ENCODE data around the gene BBX. TPM values are rescaled to one million over a fixed set of nuclear protein-coding genes. Genes with fewer than 3 reads are reported as not detected.

The BBX gene
- total RNA-seq, 2 donors from 2014 or later: 57.4 to 74.5 TPM

- Histone ChIP-seq H3K27ac (no peak overlapping the region), H3K36me3 (no peaks in the 10 kb centered on the region), H3K4me1 (ENCODE audit: control insufficient read depth in 1 of 2, low read depth in 2 of 2) (no peaks in the 10 kb centered on the region), H3K4me3 (no peak overlapping the region), H3K9me3 (no peaks in the 10 kb centered on the region), H3K27me3 (replicated peaks; ENCODE audit: insufficient read depth) (no peaks in the 10 kb centered on the region)
- ATAC-seq (ENCODE audit: insufficient number of reproducible peaks, low FRiP score, low read depth): no peak
- no peak for DNase-seq (ENCODE audit: low spot score)
- TF ChIP-seq CTCF (IDR thresholded peaks at IDR 0.05): no peak
Observed at GRCh38 chr3:107514453-107514852, 8.3 kb upstream of the BBX start.

- H3K4me1 ChIP-seq (ENCODE audit: control insufficient read depth in 1 of 2, low read depth in 2 of 2): no peaks in the 10 kb centered on the region
- no peak overlapping the region for H3K4me3 ChIP-seq
- no peak for DNase-seq (ENCODE audit: low spot score)
- H3K9me3 ChIP-seq: no peaks in the 10 kb centered on the region
- no peak overlapping the region for H3K27ac ChIP-seq
- no peak for ATAC-seq (ENCODE audit: insufficient number of reproducible peaks, low FRiP score, low read depth)
- H3K27me3 ChIP-seq (replicated peaks; ENCODE audit: insufficient read depth): no peaks in the 10 kb centered on the region
- H3K36me3 ChIP-seq: no peaks in the 10 kb centered on the region
- TF ChIP-seq CTCF (IDR thresholded peaks at IDR 0.05): no peak
Observed at GRCh38 chr3:107516475-107516874, 6.3 kb upstream of the BBX start.

GRCh38 chr3:107520535-107520934 is 2.2 kb upstream of the BBX start:
- Histone ChIP-seq H3K9me3 (no peaks in the 10 kb centered on the region), H3K27me3 (replicated peaks; ENCODE audit: insufficient read depth) (no peaks in the 10 kb centered on the region), H3K27ac (no peak overlapping the region), H3K36me3 (no peaks in the 10 kb centered on the region), H3K4me1 (ENCODE audit: control insufficient read depth in 1 of 2, low read depth in 2 of 2) (peaks cover 0 to 5% of the 10 kb centered on the region in 2 donors), H3K4me3 (no peak overlapping the region)
- DNase-seq (ENCODE audit: low spot score) (no peak), ATAC-seq (ENCODE audit: insufficient number of reproducible peaks, low FRiP score, low read depth) (no peak)
- TF ChIP-seq CTCF (IDR thresholded peaks at IDR 0.05): no peak

GRCh38 chr3:107521469-107522059 is 1.2 kb upstream of the BBX start:
- Histone ChIP-seq H3K4me3 (no peak overlapping the region), H3K9me3 (no peaks in the 10 kb centered on the region), H3K27ac (no peak overlapping the region), H3K36me3 (no peaks in the 10 kb centered on the region), H3K27me3 (replicated peaks; ENCODE audit: insufficient read depth) (no peaks in the 10 kb centered on the region), H3K4me1 (ENCODE audit: control insufficient read depth in 1 of 2, low read depth in 2 of 2) (peaks cover 9 to 11% of the 10 kb centered on the region in 2 donors)
- DNase-seq (ENCODE audit: low spot score) (no peak), ATAC-seq (ENCODE audit: insufficient number of reproducible peaks, low FRiP score, low read depth) (no peak)
- no peak for TF ChIP-seq CTCF (IDR thresholded peaks at IDR 0.05)

GRCh38 chr3:107523289-107523538 is 452 bp downstream of the BBX start:
- Histone ChIP-seq H3K27ac (peak overlapping the region; percentile 87 to 94), H3K4me3 (peak overlapping the region; percentile 95), H3K9me3 (no peaks in the 10 kb centered on the region), H3K4me1 (ENCODE audit: control insufficient read depth in 1 of 2, low read depth in 2 of 2) (peaks cover 11 to 15% of the 10 kb centered on the region in 2 donors), H3K27me3 (replicated peaks; ENCODE audit: insufficient read depth) (no peaks in the 10 kb centered on the region), H3K36me3 (no peaks in the 10 kb centered on the region)
- no peak for ATAC-seq (ENCODE audit: insufficient number of reproducible peaks, low FRiP score, low read depth)
- TF ChIP-seq CTCF (IDR thresholded peaks at IDR 0.05): no peak
- no peak for DNase-seq (ENCODE audit: low spot score)

All from thoracic aorta (tissue), 2 donors.